Mesenchymal stem cell (in vitro differentiated cells and primary cell): Measurements from ENCODE around the gene LYSMD3.

Experiments used
- DNase-seq: peaks from one replicate; pipeline ENCODE4 v3.0.0-alpha.2; 2013
- H2AFZ ChIP-seq: one replicate; pipeline ENCODE4 v1.6.1; 2013; ENCODE audit warnings: low read depth, mild to moderate bottlenecking, control low read depth, inconsistent platforms, low read length, moderate library complexity
- H2AK5ac ChIP-seq: 2 replicates; pipeline ENCODE4 v1.6.1; 2013; ENCODE audit warnings: low read length, moderate library complexity, mild to moderate bottlenecking, inconsistent platforms; ENCODE audit not compliant: severe bottlenecking
- H2BK120ac ChIP-seq: one replicate; pipeline ENCODE4 v1.6.1; 2013; ENCODE audit warnings: low read depth, mild to moderate bottlenecking, inconsistent platforms, low read length, moderate library complexity
- H2BK12ac ChIP-seq, 2 experiments: one replicate each; pipeline ENCODE4 v1.6.1; 2013; ENCODE audit warnings: inconsistent platforms in 2 of 2, low read length in 2 of 2, mild to moderate bottlenecking in 2 of 2, moderate library complexity in 2 of 2, control low read depth in 1 of 2
- H2BK15ac ChIP-seq: one replicate; pipeline ENCODE4 v1.6.1; 2013; ENCODE audit warnings: mild to moderate bottlenecking, low read depth, inconsistent platforms; ENCODE audit not compliant: poor library complexity, severe bottlenecking
- H2BK5ac ChIP-seq: 2 replicates; pipeline ENCODE4 v1.6.1; 2013; ENCODE audit warnings: low read depth, mild to moderate bottlenecking, low read length, control low read depth, inconsistent platforms; ENCODE audit not compliant: poor library complexity, severe bottlenecking
- H3K14ac ChIP-seq, 2 experiments: one replicate each; pipeline ENCODE4 v1.6.1; 2013; ENCODE audit warnings: inconsistent platforms in 2 of 2, low read length in 2 of 2, control low read depth in 1 of 2, mild to moderate bottlenecking in 1 of 2, moderate library complexity in 1 of 2
- H3K18ac ChIP-seq, 2 experiments: one replicate each; pipeline ENCODE4 v1.6.1; 2013; ENCODE audit warnings: inconsistent platforms in 2 of 2, low read length in 2 of 2, control low read depth in 1 of 2, low read depth in 1 of 2, mild to moderate bottlenecking in 1 of 2
- H3K23ac ChIP-seq, 2 experiments: one replicate each; pipeline ENCODE4 v1.6.1; 2013; ENCODE audit warnings: inconsistent platforms in 2 of 2, low read length in 2 of 2, mild to moderate bottlenecking in 2 of 2, moderate library complexity in 2 of 2, control low read depth in 1 of 2
- H3K27ac ChIP-seq: 2 replicates; pipeline ENCODE4 v1.5.1; 2013; ENCODE audit warnings: mild to moderate bottlenecking, moderate library complexity, low read length, control low read depth, inconsistent platforms; ENCODE audit not compliant: poor library complexity, severe bottlenecking
- H3K27me3 ChIP-seq, 2 experiments: 2 replicates each; pipeline versions ENCODE4 v1.6.1 to v1.7.0; 2013; ENCODE audit warnings: low read length in 2 of 2, mild to moderate bottlenecking in 2 of 2, moderate library complexity in 2 of 2, control low read depth in 1 of 2, inconsistent platforms in 1 of 2; ENCODE audit not compliant: control insufficient read depth in 1 of 2, insufficient read depth in 1 of 2
- H3K36me3 ChIP-seq, 2 experiments: 2 replicates each; pipeline versions ENCODE4 v1.6.1 to v1.7.0; 2013; ENCODE audit warnings: low read length in 2 of 2, control low read depth in 1 of 2, inconsistent platforms in 1 of 2, low read depth in 1 of 2, mild to moderate bottlenecking in 1 of 2; ENCODE audit not compliant: insufficient read depth in 2 of 2, control insufficient read depth in 1 of 2
- H3K4ac ChIP-seq, 2 experiments: one replicate each; pipeline ENCODE4 v1.6.1; 2013; ENCODE audit warnings: inconsistent platforms in 2 of 2, low read length in 2 of 2, mild to moderate bottlenecking in 2 of 2, moderate library complexity in 2 of 2, control low read depth in 1 of 2, low read depth in 1 of 2
- H3K4me1 ChIP-seq: 2 replicates; pipeline ENCODE4 v1.6.1; 2013; ENCODE audit warnings: low read depth, low read length, control low read depth; ENCODE audit not compliant: control insufficient read depth, insufficient read depth
- H3K4me2 ChIP-seq: 2 replicates; pipeline ENCODE4 v1.6.1; 2013; ENCODE audit warnings: low read length, mild to moderate bottlenecking, inconsistent platforms; ENCODE audit not compliant: poor library complexity, severe bottlenecking
- H3K4me3 ChIP-seq, 2 experiments: 2 replicates each; pipeline versions ENCODE4 v1.5.1 to v1.7.0; 2013; ENCODE audit warnings: low read length in 2 of 2, mild to moderate bottlenecking in 2 of 2, control low read depth in 1 of 2, low read depth in 1 of 2; ENCODE audit not compliant: insufficient read depth in 1 of 2
- H3K79me1 ChIP-seq: replicated peaks from 2 replicates; pipeline ENCODE4 v1.6.1; 2013; ENCODE audit warnings: mild to moderate bottlenecking, control low read depth, low read length, inconsistent platforms; ENCODE audit not compliant: poor library complexity, severe bottlenecking
- H3K9ac ChIP-seq: 2 replicates; pipeline ENCODE4 v1.7.0; 2013; ENCODE audit warnings: mild to moderate bottlenecking, low read length, moderate library complexity
- H3K9me3 ChIP-seq: 2 replicates; pipeline ENCODE4 v1.7.0; 2013; ENCODE audit warnings: mild to moderate bottlenecking, low read length; ENCODE audit not compliant: control insufficient read depth
- H4K8ac ChIP-seq: one replicate; pipeline ENCODE4 v1.6.1; 2013; ENCODE audit warnings: inconsistent platforms, mild to moderate bottlenecking, low read length, moderate library complexity
- H4K91ac ChIP-seq: one replicate; pipeline ENCODE4 v1.6.1; 2013; ENCODE audit warnings: mild to moderate bottlenecking, low read length, inconsistent platforms
- WGBS: methylation state at CpG from one replicate; pipeline ENCODE4 v1.1.7; 2013; ENCODE audit warnings: mixed read lengths; 5-methylcytosine and 5-hydroxymethylcytosine counted together

Gene LYSMD3

DNA sequence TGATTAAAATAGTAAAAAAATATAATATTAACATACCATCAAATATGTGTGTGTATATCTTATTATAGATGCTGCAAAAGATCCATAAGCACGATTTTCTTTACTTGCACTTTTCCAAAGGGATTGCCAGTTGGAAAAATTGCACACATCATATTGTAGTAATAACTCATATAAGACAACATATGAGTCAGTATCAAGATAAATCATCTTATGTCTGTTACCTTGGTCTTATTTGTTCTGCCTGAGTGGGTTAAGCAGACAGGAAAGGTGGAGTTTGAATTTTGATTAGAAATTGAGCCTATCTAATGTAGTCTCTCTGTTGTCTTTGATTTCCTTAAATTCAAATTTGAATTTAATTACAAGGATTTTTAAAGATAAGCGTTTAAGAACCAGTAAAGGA lies 24.6 kb downstream of the LYSMD3 start:
- WGBS, result no CpG with 5 or more reads among the region's 2 CpGs
- Histone ChIP-seq H2AK5ac (no peak overlapping the region), H3K4me3 (no peak overlapping the region), H3K4me1 (no peaks in the 10 kb centered on the region), H3K27me3 (no peaks in the 10 kb centered on the region), H3K14ac (no peak overlapping the region), H3K4ac (no peak overlapping the region), H3K18ac (no peak overlapping the region), H3K27ac (no peak overlapping the region), H3K4me2 (no peak overlapping the region), H3K36me3 (peaks cover 0 to 6% of the 10 kb centered on the region in 2 experiments), H3K79me1 (no peaks in the 10 kb centered on the region), H3K9me3 (no peaks in the 10 kb centered on the region), H2BK15ac (no peak overlapping the region), H3K23ac (no peak overlapping the region), H2BK12ac (no peak overlapping the region), H3K9ac (no peak overlapping the region), H2BK120ac (no peak overlapping the region), H4K91ac (no peak overlapping the region), H4K8ac (no peak overlapping the region), H2BK5ac (no peak overlapping the region), H2AFZ (no peak overlapping the region)
- DNase-seq, result no peak

DNA sequence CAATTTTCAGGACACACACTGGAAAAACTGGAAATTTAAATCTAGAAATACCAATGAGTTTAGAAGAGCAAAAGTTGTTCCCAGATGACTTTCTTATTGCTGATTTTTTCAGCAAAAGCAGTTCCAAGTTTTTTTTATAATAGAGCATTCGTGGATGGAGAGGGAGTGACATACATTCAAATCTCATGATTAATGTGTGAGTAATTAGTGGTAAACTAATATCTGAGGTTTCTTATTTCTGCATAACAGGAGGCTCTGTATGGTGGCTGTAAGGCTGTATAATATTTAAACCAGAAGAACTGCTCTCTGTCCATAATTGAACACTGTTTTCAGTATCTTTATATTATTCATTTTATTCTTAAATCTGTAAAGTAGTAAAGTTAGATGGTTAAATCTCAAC lies 25.8 kb downstream of the LYSMD3 start:
- Histone ChIP-seq H2BK15ac (no peak overlapping the region), H2BK12ac (no peak overlapping the region), H3K4me2 (no peak overlapping the region), H3K18ac (no peak overlapping the region), H2BK5ac (no peak overlapping the region), H3K4me1 (no peaks in the 10 kb centered on the region), H4K91ac (no peak overlapping the region), H3K27ac (no peak overlapping the region), H3K23ac (no peak overlapping the region), H2AFZ (no peak overlapping the region), H3K4me3 (no peak overlapping the region), H3K14ac (no peak overlapping the region), H3K9me3 (no peaks in the 10 kb centered on the region), H3K9ac (no peak overlapping the region), H4K8ac (no peak overlapping the region), H3K36me3 (no peaks in the 10 kb centered on the region), H2AK5ac (no peak overlapping the region), H3K27me3 (no peaks in the 10 kb centered on the region), H2BK120ac (no peak overlapping the region), H3K4ac (no peak overlapping the region), H3K79me1 (no peaks in the 10 kb centered on the region)
- WGBS, result 100% methylated on average over 1 of the region's 1 CpG
- DNase-seq, result no peak

DNA sequence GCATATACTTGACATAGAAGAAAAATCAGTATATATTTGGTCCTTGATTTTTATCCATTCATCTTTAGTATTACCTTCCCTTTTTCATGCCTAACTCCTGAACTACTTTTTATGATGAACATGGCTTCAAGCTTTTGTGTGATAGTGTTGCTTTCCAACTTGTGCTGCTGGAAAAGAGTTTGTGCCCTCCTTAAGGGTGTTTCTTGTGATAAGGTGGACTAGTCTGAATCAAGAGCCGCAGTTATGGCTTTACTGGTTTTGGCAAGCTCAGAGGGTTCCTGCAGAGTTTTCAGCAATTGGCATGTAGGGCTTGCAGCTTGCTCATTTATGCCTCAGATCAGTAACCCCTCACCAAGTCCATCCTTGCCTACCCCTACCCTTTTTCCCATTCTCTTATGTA lies 34.2 kb downstream of the LYSMD3 start:
- Histone ChIP-seq H3K9ac (no peak overlapping the region), H3K27ac (no peak overlapping the region), H2BK5ac (no peak overlapping the region), H2AK5ac (no peak overlapping the region), H2BK15ac (no peak overlapping the region), H3K27me3 (no peaks in the 10 kb centered on the region), H4K91ac (no peak overlapping the region), H2BK12ac (no peak overlapping the region), H4K8ac (no peak overlapping the region), H3K4me3 (no peak overlapping the region), H3K79me1 (no peaks in the 10 kb centered on the region), H3K23ac (no peak overlapping the region), H3K4me2 (no peak overlapping the region), H3K4ac (no peak overlapping the region), H3K14ac (no peak overlapping the region), H3K36me3 (no peaks in the 10 kb centered on the region), H3K9me3 (peaks cover 5% of the 10 kb centered on the region), H3K4me1 (no peaks in the 10 kb centered on the region), H3K18ac (no peak overlapping the region), H2AFZ (no peak overlapping the region), H2BK120ac (no peak overlapping the region)
- WGBS, result 86% methylated on average over 1 of the region's 1 CpG
- no peak for DNase-seq

DNA sequence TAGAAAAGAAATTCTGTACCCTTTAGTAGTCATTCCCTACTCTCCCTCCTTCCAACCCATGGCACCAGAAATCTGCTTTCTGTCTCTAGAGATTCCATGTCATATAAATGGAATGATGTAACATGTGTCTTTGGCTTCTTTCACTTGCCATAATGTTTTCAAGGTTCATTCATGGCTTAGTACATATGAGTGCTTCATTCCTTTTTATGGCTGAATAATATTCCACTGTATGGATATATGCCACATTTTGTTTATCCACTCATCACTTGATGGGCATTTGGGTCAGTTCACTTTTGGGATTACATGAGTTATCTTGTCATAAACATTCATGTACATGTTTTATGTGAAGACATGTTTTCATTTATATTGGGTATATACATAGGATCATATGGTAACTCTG lies 35.3 kb downstream of the LYSMD3 start:
- H3K4me3 ChIP-seq, result no peak overlapping the region
- H2BK15ac ChIP-seq, result no peak overlapping the region
- H2BK120ac ChIP-seq, result no peak overlapping the region
- no peak overlapping the region for H2AK5ac ChIP-seq
- no peak overlapping the region for H3K23ac ChIP-seq
- no peaks in the 10 kb centered on the region for H3K36me3 ChIP-seq
- no peak overlapping the region for H2AFZ ChIP-seq
- H2BK5ac ChIP-seq, result no peak overlapping the region
- H3K9me3 ChIP-seq, result peaks cover 5% of the 10 kb centered on the region
- no peak overlapping the region for H4K91ac ChIP-seq
- H3K79me1 ChIP-seq, result no peaks in the 10 kb centered on the region
- no peaks in the 10 kb centered on the region for H3K27me3 ChIP-seq
- H3K4me1 ChIP-seq, result no peaks in the 10 kb centered on the region
- H3K27ac ChIP-seq, result no peak overlapping the region
- no peak overlapping the region for H2BK12ac ChIP-seq
- H3K4ac ChIP-seq, result no peak overlapping the region
- DNase-seq, result no peak
- H3K14ac ChIP-seq, result no peak overlapping the region
- no peak overlapping the region for H3K9ac ChIP-seq
- no peak overlapping the region for H3K4me2 ChIP-seq
- H4K8ac ChIP-seq, result no peak overlapping the region
- no peak overlapping the region for H3K18ac ChIP-seq
